GM19239 (cell line): Measurements from ENCODE around the gene PLXNA3.
A peak's percentile ranks its signal among the peaks of the same experiment; 100 is the strongest.

Experiments
- DNase-seq: peaks from one replicate; pipeline ENCODE4 v3.0.0; 2011; ENCODE audit warnings: low spot score; ENCODE audit not compliant: insufficient read length
- FAIRE-seq: peaks from 2 replicates; lab custom pipeline; 2011; peaks lifted over from hg19 to GRCh38; lab: Jason Lieb, UNC

PLXNA3 gene

DNA sequence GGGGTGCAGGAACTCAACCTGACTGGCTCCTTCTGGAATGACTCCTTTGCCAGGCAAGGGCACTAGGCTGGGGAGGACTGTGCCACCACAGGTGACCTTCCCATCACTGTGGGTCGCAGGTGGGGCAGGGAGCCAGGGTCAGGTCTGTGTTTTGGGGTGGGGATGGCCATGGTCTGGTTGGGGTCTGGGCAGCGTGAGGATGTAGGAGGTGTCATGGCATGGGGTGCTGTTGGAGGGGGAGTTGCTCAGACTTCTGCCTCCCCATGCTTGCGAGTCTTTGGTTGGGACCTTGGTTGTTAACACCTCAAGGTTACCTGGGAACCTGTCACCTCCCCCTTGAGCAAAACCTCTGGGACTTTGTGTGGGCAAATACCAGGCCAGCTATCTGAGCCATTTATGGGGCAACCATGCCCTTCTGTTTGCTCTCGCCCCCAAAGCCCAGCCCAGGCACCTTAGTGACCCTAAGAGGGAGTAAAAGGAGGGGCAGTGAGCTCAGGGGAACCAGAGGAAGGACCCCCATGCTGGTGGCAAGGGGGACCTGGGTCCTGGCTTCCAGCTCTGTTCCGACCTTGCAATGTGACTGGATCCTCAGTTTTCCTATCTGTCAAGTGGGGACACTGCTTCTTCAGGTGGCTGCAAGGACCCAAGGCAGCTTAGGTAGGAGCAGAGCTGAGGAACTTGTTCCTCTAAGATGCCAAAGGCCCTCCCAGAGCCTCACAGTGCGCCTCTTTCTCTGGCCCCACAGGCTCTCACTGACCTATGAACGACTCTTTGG lies 23.5 kb upstream of the PLXNA3 start:
- DNase-seq: no peak
- no peak for FAIRE-seq

DNA sequence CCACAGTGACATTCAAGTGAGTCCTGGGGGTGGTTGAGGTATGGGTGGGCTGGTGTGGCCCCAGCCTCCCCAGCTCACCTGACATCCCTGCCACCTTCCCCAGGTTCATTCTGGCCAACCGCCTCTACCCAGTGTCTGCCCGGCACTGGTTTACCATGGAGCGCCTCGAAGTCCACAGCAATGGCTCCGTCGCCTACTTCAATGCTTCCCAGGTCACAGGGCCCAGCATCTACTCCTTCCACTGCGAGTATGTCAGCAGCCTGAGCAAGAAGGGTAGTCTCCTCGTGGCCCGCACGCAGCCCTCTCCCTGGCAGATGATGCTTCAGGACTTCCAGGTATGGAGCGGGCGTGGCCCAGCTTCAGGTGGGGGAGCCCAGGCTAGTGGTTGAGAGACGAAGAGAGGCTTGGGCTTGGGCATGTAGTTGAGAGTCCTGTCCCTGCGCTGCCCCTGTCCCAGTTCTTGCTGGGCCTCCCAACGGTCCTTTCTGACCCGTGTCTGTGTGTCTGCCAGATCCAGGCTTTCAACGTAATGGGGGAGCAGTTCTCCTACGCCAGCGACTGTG lies 22.8 kb upstream of the PLXNA3 start:
- FAIRE-seq (no peak), DNase-seq (no peak)

GRCh38 chrX:154436374-154436982 lies 21.6 kb upstream of the PLXNA3 start:
- peak; percentile 71 for DNase-seq
- FAIRE-seq: peak; percentile 39

DNA sequence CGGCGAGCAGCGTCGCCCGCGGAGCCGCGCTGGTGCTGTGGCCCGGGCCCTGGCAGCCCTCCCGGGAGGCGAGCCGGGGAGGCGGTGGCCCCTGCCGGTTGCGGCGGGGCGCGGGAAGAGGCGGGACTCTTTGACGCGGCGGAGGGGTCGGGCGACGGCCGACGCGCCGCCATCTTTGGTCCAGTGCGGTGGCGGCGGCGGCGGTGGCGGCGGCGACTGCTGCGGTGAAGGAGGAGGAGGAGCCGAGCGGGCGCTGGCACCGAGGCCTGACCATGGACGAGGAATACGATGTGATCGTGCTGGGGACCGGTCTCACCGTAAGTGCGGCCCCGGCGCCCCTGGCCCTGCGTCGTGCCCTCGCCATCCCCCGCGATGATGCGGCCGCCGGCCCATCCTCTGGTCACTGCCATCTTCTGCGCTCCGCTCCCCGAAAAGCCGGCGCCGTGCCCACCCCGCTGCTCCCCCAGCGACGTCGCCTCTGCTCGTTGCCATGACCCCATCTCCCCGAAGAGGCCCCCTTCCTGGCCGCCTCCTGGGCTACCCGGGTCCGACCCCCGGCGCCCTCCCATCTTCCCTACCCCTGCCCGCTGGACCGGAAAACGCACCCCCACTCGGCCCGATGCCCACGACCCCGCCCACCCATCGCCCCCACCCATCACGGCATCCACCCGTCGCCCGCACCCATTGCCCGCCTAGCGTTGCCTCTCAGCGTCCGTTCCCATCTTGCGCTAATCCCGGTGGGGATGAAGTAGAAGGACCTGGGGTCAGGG lies 20.9 kb upstream of the PLXNA3 start, which contains the start of gene GDI1:
GDI1 (plus strand) TSS at position 172 of the 770 bp plus-strand sequence; CDS start at position 273, 101 bp downstream.
- DNase-seq (peak; percentile 50), FAIRE-seq (peak; percentile 55)

DNA sequence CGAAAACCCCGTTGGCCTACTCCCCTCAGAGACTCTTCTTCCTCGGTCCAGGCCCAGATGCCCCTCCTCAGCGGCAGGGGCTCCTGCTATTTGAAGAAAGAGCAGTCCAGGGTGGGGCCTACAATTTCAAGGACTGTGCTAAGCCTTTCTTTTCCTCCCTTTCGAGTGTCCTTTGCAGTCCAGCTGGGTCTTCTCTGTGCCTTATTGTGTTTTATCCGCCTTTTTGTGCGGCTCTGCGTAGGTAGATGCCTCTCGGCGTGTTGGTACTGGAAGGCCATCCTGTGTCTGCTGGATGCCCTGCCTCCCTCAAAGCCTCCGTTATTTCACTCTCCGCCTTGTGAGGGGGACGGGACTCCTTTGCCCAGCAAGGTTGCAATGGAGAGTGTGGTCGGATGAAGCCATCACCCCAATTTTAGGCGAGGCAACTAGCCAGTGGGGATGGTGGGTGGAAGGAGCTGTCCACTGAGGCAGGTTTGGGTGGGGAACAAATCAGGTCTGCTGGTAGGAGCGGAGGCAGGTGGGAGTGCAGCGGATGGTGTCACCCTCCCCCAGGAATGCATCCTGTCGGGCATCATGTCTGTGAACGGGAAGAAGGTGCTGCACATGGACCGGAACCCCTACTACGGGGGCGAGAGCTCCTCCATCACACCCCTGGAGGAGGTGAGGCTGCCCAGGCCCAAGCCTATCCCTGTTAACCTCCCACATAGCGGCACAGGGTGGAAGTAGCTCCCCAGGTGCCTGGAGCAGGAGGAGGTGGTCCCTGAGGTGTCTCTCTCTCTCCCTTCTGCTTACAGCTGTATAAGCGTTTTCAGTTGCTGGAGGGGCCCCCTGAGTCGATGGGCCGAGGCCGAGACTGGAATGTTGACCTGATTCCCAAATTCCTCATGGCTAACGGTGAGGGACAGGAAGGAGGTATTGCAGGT lies 19.8 kb upstream of the PLXNA3 start:
- no peak for FAIRE-seq

DNA sequence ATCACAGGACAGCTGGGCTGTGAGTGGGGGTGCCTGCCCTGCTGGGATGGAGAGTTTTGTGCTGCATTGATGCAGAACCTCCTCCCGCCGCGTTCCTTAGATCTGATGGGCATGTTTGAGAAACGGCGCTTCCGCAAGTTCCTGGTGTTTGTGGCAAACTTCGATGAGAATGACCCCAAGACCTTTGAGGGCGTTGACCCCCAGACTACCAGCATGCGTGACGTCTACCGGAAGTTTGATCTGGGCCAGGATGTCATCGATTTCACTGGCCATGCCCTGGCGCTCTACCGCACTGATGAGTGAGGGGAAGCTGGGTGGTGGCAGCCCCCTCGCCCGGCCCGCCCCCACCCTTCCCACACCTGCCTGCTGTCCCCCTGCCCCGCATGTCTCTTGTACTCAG lies 18.2 kb upstream of the PLXNA3 start:
- DNase-seq (no peak), FAIRE-seq (no peak)

More for the DNA sequence above, 19.8 kb upstream of the PLXNA3 start:
- DNase-seq: no peak

- DNase-seq: no peak
- no peak for FAIRE-seq
These were observed 17.3 kb upstream of the PLXNA3 start for GRCh38 chrX:154440623-154441357.

DNA sequence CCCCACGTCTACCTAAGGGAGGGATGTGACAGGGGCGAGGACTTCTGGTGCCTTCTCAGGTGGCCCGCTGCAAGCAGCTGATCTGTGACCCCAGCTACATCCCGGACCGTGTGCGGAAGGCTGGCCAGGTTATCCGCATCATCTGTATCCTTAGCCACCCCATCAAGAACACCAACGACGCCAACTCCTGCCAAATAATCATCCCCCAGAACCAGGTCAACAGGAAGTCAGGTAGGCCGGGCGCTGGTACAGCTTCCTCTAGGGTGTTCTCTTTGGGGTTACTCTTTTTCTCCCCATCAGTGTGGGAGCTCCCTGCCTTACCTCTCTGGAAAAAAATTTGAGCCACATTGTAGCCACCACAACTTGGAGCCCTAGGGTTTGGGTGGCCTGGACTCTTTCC lies 16.5 kb upstream of the PLXNA3 start:
- FAIRE-seq (no peak), DNase-seq (no peak)

DNA sequence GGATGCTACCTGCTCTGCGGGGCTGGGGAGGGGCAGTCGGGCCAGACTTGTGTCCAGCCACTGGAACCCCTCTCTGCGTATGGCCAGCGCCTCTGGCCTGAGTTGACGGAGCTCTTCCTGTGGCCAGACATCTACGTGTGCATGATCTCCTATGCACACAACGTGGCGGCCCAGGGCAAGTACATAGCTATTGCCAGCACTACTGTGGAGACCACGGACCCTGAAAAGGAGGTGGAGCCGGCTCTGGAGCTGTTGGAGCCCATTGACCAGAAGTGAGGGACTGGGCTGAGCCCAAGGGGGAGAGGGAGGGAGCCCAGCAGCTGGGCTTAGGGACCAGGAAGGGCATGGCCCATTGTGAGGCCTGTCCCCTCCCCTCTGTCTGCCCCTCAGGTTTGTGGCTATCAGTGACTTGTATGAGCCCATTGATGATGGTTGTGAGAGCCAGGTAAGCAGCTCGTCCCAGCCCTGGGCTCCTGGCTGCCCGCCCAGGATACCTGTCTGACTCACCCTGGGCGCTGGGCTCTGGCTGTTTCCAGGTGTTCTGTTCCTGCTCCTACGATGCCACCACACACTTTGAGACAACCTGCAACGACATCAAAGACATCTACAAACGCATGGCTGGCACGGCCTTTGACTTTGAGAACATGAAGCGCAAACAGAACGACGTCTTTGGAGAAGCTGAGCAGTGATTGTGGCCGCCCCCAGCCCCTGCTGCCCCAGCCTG lies 15.9 kb upstream of the PLXNA3 start:
- no peak for DNase-seq
- FAIRE-seq: no peak

DNA sequence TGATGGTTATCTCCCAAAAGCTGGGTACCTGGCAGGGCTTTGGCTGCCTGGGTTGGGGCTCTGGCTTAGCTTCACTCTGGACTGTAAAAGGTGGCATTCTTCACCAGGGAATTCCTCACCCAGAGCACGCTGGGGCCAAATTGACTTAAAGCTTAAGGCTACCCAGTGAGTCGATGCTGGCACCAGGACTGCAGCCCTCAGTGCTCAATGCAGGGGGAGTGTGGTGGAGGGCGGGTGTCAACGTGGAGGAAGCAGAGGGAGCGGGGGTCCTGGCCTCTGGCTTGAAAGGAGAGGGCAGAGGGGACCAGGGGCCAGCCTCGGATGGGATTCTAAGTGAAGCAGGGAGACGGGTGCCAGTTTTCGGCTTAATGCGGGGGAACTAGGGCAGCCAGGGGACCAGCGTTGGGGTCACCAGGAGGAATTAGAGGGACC lies 14.6 kb upstream of the PLXNA3 start:
- FAIRE-seq (no peak), DNase-seq (no peak)

DNA sequence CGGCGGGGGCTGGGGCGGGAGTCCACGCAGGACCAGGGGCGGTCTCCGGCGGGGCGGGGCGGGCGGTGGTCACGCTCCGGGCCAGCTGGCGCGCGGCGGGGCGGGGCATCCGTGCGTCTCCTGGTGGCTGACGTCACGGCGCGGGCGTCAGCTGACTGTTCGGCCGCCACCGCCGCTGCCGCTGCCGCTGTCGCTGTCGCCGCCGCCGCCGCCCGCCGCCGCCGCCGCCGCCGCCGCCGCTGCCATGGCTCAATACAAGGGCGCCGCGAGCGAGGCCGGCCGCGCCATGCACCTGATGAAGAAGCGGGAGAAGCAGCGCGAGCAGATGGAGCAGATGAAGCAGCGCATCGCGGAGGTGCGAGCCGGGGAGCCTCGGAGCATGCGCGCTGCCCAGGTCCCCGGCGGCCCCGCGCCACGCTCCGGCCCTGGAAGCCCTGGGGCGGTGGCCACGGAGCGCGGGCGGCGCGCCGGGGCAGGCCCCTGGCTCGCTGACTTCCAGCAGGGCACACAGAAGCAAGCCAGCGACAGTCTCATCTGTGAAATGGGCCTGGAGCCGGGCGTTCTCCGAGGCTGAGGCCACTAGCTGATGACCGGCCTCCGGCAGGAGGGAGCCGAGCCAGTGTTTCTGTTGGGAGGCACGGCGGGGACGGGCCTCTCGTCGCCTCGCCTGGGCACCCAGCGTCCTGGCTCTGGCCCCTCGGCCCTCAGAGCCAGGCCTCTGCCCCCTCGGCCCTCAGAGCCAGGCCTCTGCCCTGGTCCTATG lies 13.9 kb upstream of the PLXNA3 start, which contains the start of gene FAM50A:
FAM50A (plus strand) TSS at position 150 of the 763 bp plus-strand sequence; CDS start at position 245, 95 bp downstream.
- peak; percentile 89 for FAIRE-seq
- DNase-seq: peak; percentile 86

- FAIRE-seq (no peak), DNase-seq (no peak)
These were observed 13.3 kb upstream of the PLXNA3 start for GRCh38 chrX:154444755-154445246.

DNA sequence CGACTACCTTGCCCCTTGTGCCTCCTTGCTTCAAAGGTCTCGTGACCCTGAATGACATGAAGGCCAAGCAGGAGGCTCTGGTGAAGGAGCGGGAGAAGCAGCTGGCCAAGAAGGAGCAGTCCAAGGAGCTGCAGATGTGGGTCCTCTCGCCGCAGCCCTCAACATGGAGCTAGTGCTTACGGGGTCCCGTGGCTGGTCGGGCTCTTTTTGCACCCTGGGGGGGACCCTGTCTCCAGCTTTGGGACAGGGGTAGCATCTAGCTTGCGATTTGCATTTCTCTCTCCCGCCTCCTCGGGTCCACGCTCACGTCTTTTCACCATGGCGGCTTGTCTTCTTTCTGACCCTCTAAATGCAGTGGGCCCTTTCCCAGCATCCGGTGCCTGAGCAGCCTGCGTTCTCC lies 12.3 kb upstream of the PLXNA3 start:
- no peak for FAIRE-seq
- DNase-seq: no peak

DNA sequence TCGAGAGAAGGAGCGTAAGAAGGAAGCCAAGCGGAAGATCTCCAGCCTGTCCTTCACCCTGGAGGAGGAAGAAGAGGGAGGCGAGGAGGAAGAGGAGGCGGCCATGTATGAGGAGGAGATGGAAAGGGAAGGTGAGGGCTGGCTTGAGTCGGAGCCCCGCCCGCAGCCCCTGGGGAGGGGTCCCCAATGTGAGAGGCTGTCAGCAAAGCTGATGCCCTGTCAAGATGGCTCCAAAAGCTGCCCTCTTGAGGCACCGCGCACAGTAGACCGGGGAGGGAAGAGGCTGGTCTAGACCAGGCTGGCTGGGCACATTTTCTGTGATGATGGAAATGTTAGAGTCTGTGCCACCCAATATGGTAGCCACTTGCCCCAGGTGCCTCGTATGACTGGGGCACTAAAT lies 11.7 kb upstream of the PLXNA3 start:
- DNase-seq (no peak), FAIRE-seq (no peak)

- FAIRE-seq: no peak
These were observed 9.6 kb upstream of the PLXNA3 start for GRCh38 chrX:154448484-154448883.

GRCh38 chrX:154449618-154450017 lies 8.5 kb upstream of the PLXNA3 start:
- DNase-seq (no peak), FAIRE-seq (no peak)

More at GRCh38 chrX:154448484-154448883, 9.6 kb upstream of the PLXNA3 start:
- no peak for DNase-seq

- DNase-seq (no peak), FAIRE-seq (no peak)
These were observed 7.8 kb upstream of the PLXNA3 start for GRCh38 chrX:154450312-154450711.
